LNCaP clone FGC (cell line): ENCODE data around the gene M6PR.

Experiments used
- DNase-seq: peaks from one replicate; pipeline ENCODE4 v3.0.0-alpha.2; 2011; ENCODE audit warnings: low read depth
- H3K4me3 ChIP-seq: 2 replicates; pipeline ENCODE4 v1.5.1; 2011; ENCODE audit warnings: mild to moderate bottlenecking, low read depth, low read length, control low read depth
- TF ChIP-seq, protein P1 (sequence below): IDR thresholded peaks from 2 replicates; pipeline ENCODE4 v1.5.1; 2012; ENCODE audit warnings: mild to moderate bottlenecking; ENCODE audit not compliant: control insufficient read depth, insufficient read depth; ENCODE audit errors: extremely low read depth

M6PR gene

DNA sequence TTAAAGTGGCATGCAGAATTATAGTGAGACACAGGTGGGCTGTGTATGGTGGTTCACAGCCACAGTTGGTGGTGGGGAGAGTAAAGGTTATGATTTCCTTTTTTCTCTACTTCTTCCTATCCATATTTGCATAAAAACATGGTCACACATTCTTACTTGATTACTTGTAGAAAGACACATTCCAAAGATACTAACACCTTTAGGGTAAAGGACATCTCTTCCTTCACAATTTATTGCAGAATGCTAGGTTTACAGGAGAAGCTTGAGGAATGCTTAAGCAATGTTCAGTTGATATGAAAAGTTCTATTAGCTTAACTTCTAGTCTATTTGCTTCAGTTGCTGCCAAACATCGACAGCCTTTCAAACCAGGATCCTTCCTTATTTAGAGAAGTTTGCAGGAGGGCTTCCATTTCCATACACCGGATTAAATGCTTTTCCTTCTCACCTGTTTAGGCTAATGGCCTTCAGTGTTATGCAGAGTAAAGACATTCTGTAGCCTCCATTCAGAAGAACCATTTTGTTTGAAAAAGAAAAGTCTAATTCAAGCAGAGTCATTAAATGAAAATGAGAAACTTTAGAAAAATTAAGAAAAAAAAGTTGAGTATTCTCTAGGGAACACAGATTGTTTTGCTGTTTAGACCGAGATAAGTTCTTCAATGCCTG, 37.7 kb downstream of the M6PR start:
- H3K4me3 ChIP-seq: no peak overlapping the region
- DNase-seq: no peak

DNA sequence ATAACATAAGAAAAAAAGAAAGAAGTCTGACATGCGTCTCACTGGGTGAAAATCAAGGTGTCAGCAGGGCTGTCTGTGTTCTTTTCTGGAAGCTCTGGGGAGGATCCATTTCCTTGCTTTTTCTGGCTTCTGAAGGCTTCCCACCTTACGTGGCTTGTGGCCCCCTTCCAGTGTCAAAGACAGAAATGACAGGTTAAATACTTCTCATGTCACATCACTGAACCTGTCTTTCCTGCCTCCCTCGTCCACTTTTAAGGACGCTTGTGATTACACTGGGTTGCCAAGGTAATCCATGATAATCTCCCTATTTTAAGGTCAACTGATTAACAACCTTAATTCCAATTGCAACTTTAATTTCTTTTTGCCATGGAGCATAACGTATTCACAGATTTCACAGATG, 39.7 kb downstream of the M6PR start:
- no peak overlapping the region for H3K4me3 ChIP-seq
- TF ChIP-seq, protein P1, sequence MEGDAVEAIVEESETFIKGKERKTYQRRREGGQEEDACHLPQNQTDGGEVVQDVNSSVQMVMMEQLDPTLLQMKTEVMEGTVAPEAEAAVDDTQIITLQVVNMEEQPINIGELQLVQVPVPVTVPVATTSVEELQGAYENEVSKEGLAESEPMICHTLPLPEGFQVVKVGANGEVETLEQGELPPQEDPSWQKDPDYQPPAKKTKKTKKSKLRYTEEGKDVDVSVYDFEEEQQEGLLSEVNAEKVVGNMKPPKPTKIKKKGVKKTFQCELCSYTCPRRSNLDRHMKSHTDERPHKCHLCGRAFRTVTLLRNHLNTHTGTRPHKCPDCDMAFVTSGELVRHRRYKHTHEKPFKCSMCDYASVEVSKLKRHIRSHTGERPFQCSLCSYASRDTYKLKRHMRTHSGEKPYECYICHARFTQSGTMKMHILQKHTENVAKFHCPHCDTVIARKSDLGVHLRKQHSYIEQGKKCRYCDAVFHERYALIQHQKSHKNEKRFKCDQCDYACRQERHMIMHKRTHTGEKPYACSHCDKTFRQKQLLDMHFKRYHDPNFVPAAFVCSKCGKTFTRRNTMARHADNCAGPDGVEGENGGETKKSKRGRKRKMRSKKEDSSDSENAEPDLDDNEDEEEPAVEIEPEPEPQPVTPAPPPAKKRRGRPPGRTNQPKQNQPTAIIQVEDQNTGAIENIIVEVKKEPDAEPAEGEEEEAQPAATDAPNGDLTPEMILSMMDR: no peak
- no peak for DNase-seq

More for the DNA sequence above, 37.7 kb downstream of the M6PR start:
- TF ChIP-seq, protein P1: no peak

DNA sequence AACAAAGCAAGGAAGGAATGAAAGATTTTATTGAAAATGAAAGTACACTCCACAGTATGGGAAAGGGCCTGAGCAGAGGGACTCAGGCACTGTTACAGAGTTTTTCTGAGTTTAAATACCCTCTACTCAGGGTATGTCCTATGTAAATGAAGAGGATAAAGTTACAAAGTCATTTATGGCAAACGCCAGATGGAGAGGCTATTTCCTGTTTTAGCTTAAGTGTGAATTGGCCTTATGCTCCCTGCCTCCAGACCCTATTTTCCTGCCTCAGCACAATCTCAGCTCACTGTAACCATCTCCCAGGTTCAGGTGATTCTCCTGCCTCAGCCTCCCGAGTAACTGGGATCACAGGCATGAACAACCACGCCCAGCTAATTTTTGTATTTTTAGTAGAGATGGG, 41.9 kb downstream of the M6PR start:
- TF ChIP-seq, protein P1: no peak
- DNase-seq: no peak
- no peak overlapping the region for H3K4me3 ChIP-seq

DNA sequence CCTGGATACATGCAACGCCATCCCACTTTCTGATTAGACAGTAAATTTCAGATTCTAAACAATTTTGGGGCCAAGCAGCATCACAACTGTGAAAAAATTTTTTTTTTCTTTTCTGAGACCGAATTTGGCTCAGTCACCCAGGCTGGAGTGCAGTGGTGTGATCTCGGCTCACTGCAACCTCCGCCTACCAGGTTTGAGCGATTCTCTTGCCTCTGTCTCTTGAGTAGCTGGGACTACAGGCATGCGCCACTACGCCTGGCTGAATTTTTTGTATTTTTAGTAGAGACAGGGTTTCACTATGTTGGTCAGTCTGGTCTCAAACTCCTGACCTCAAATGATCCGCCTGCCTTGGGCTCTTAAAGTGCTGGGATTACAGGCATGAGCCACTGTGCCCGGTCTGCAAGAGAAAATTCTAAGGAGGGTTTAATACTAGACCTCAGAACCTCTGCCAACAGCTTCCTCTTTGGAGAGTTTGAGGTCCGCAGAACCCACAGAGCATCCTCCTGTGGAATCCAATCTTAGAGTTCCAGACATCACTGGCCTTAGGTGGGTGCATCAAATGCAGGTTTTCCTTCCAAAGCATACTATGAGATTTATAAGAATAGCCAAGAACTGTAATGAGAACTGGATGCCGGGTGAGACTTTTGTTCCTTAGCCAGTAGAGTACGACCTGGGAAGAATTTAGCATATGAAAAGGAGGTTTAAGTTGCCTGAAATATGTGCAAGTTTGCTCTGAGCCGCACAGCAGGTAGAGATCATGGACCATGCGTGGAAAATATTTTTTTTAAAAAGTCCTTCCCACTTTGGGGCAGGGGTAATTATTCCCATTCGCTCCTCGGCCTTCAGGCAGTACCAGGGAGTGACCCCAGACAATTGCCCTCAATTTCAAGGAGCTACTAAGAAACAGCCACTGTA, 42.9 kb downstream of the M6PR start:
- no peak overlapping the region for H3K4me3 ChIP-seq
- no peak for DNase-seq
- TF ChIP-seq, protein P1: no peak

DNA sequence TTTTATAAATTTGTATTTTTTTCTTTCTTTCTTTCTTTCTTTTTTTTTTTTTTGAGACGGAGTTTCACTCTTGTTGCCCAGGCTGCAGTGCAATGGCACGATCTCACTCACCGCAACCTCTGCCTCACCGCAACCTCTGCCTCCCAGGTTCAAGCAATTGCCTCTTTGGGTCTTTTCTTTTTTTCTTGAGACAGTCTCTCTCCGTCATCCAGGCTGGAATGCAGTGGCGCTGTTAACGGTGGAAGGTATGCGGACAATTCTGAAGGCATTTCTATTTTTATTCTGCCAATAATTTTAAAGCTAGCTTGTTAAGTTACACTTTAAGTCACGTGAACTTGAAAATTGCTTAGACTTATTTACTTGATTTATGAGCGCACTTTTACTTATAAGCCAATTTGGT, 43.9 kb downstream of the M6PR start:
- no peak for DNase-seq
- H3K4me3 ChIP-seq: no peak overlapping the region
- TF ChIP-seq, protein P1: no peak

DNA sequence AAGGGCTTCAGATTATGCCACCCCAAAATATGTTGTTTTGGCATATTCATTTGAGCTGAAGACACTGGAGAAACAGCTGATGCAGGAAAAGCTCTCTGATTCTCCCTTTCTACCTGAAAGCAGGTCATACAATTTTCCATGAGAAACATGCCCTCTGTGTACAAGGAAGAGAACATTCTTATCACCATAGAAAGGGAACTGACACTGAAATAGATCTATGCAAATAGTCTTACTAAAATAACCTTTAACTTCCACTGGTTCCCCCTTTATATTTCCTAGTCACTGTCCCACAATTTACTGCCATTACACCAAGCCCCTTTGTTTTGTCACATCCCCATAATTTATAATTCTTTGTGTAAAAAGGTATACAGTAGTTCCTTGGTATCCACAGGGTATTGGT, 44.8 kb downstream of the M6PR start:
- DNase-seq: no peak
- H3K4me3 ChIP-seq: no peak overlapping the region
- TF ChIP-seq, protein P1: no peak
